Mesenteric fat pad (tissue), 1 donor: Measurements from ENCODE around the gene RAB1A. TPM values are rescaled to one million over a fixed set of nuclear protein-coding genes. Genes with fewer than 3 reads are reported as not detected.
A peak's percentile ranks its signal among the peaks of the same experiment; 100 is the strongest.
"Not testable (repeated sequence)": the region's sequence is repeated elsewhere in the genome, so short reads cannot be mapped to it uniquely, and the experiment has no call there.

Source experiments
- DNase-seq: peaks from one replicate; pipeline ENCODE4 v3.0.0-alpha.2; 2020; ENCODE audit warnings: low spot score
- total RNA-seq: library from RNA; stranded (reverse); fragmentation: NEBNext Ultra II Directional; extraction: Animal tissue kit (Norgen Biotek cat#: 25700); gene quantifications from one replicate; pipeline ENCODE4 v1.2.1, GENCODE V29; 2021
- donor health status: DM: yes; HTN: yes; CAD: no.

Gene RAB1A
- total RNA-seq, 1 donor from 2014 or later = 216 TPM

GRCh38 chr2:65137197-65137775 lies 7.4 kb upstream of the RAB1A start:
- no peak for DNase-seq

GRCh38 chr2:65136253-65136652 lies 6.3 kb upstream of the RAB1A start:
- DNase-seq = no peak

GRCh38 chr2:65134158-65134557 lies 4.3 kb upstream of the RAB1A start:
- no peak for DNase-seq

GRCh38 chr2:65133626-65134025 lies 3.7 kb upstream of the RAB1A start:
- DNase-seq = no peak

GRCh38 chr2:65132930-65133329 lies 3.0 kb upstream of the RAB1A start:
- not testable (repeated sequence) for DNase-seq

- DNase-seq = no peak
Observed at GRCh38 chr2:65130664-65131175, 814 bp upstream of the RAB1A start.

GRCh38 chr2:65129286-65129825 lies 550 bp downstream of the RAB1A start:
- peak; percentile 92 for DNase-seq

- DNase-seq = no peak
Observed at GRCh38 chr2:65128297-65129190, 1.4 kb downstream of the RAB1A start.

- DNase-seq = not testable (repeated sequence)
Observed at GRCh38 chr2:65125457-65125856, 4.4 kb downstream of the RAB1A start.

GRCh38 chr2:65122313-65122712 lies 7.6 kb downstream of the RAB1A start:
- no peak for DNase-seq

- no peak for DNase-seq
Observed at GRCh38 chr2:65120990-65121693, 8.8 kb downstream of the RAB1A start.

GRCh38 chr2:65116645-65117044 lies 13.3 kb downstream of the RAB1A start:
- DNase-seq = no peak

GRCh38 chr2:65114921-65115320 lies 15.0 kb downstream of the RAB1A start:
- DNase-seq = no peak

- no peak for DNase-seq
Observed at GRCh38 chr2:65113816-65114215, 16.1 kb downstream of the RAB1A start.

- no peak for DNase-seq
Observed at GRCh38 chr2:65113229-65113628, 16.7 kb downstream of the RAB1A start.

- DNase-seq = no peak
Observed at GRCh38 chr2:65112633-65113032, 17.3 kb downstream of the RAB1A start.

- no peak for DNase-seq
Observed at GRCh38 chr2:65108780-65109179, 21.1 kb downstream of the RAB1A start.

- no peak for DNase-seq
Observed at GRCh38 chr2:65107530-65107929, 22.4 kb downstream of the RAB1A start.

GRCh38 chr2:65103013-65103715 lies 26.7 kb downstream of the RAB1A start:
- DNase-seq = no peak

GRCh38 chr2:65101071-65101470 lies 28.8 kb downstream of the RAB1A start:
- DNase-seq = no peak

GRCh38 chr2:65098741-65099140 lies 31.2 kb downstream of the RAB1A start:
- DNase-seq = no peak
